B cell (primary cell): ENCODE results near the gene RFPL4A. TPM values are rescaled to one million over a fixed set of nuclear protein-coding genes. Genes with fewer than 3 reads are reported as not detected.

ENCODE experiments used
- ATAC-seq: fragments of 200-7000 bp; cut with Tn5 transposase; one replicate; pipeline ENCODE4 v1.10.0; 2021; ENCODE audit warnings: low read depth, mild to moderate bottlenecking, moderate number of reproducible peaks, moderate library complexity
- CTCF ChIA-PET: fragments of 350-600 bp; sonication (Branson Sonifier 250); formaldehyde crosslinking; loops from one replicate; lab custom pipeline; 2021; ENCODE audit warnings: antibody characterized with exemption, inconsistent platforms; lab: Charles Lee
- POLR2A ChIA-PET: fragments of 350-600 bp; sonication (Branson Sonifier 250); formaldehyde crosslinking; loops from one replicate; lab custom pipeline; 2021; ENCODE audit warnings: antibody characterized with exemption; lab: Charles Lee
- DNase-seq: peaks from one replicate; pipeline ENCODE4 v3.0.0; 2013
- H2AFZ ChIP-seq: 2 replicates; pipeline ENCODE4 v1.6.1; 2012; ENCODE audit warnings: mild to moderate bottlenecking, low read depth, low read length; ENCODE audit not compliant: insufficient read depth, poor library complexity, severe bottlenecking
- H3K27ac ChIP-seq, 2 donors: 1 replicate in 1 of 2; 2 replicates in 1 of 2; pipeline ENCODE4 v1.5.1; 2012 to 2013; ENCODE audit warnings: low read length in 2 of 2, mild to moderate bottlenecking in 2 of 2, moderate library complexity in 1 of 2
- H3K27me3 ChIP-seq, 4 experiments: fragments of 200-600 bp in 1 of 4; sonication (generic) in 1 of 4; replicated peaks in 1 of 4; 1 replicate in 2 of 4; 2 replicates in 2 of 4; pipeline versions ENCODE4 v1.6.1 to v1.7.0; 2013 to 2016; ENCODE audit warnings: low read length in 3 of 4, mild to moderate bottlenecking in 2 of 4, mixed read lengths in 1 of 4, moderate library complexity in 1 of 4; ENCODE audit not compliant: insufficient read depth in 4 of 4, control insufficient read depth in 3 of 4; ENCODE audit errors: control extremely low read depth in 1 of 4
- H3K36me3 ChIP-seq, 2 experiments: replicated peaks in 1 of 2; 1 replicate in 1 of 2; 2 replicates in 1 of 2; pipeline versions ENCODE4 v1.6.1 to v1.7.1; 2013; ENCODE audit warnings: low read length in 1 of 2; ENCODE audit not compliant: insufficient read depth in 2 of 2, control insufficient read depth in 1 of 2; ENCODE audit errors: control extremely low read depth in 1 of 2, extremely low read depth in 1 of 2
- H3K4me1 ChIP-seq, 2 donors: fragments of 200-600 bp in 1 of 2; sonication (generic) in 1 of 2; 1 replicate in 1 of 2; 2 replicates in 1 of 2; pipeline versions ENCODE4 v1.5.1 to v1.6.1; 2013 to 2017; ENCODE audit warnings: low read length in 2 of 2; ENCODE audit not compliant: control insufficient read depth in 2 of 2, insufficient read depth in 2 of 2
- H3K4me2 ChIP-seq: replicated peaks from 2 replicates; pipeline ENCODE3; 2012; ENCODE audit warnings: mild to moderate bottlenecking, low read depth, low read length; ENCODE audit not compliant: poor library complexity, severe bottlenecking
- H3K4me3 ChIP-seq, 5 experiments: fragments of 200-600 bp in 1 of 5; sonication (generic) in 1 of 5; 1 replicate in 3 of 5; 2 replicates in 2 of 5; pipeline versions ENCODE4 v1.5.1 to v1.7.0; 2011 to 2016; ENCODE audit warnings: low read length in 4 of 5, mild to moderate bottlenecking in 4 of 5, low read depth in 2 of 5, control low read depth in 1 of 5, moderate library complexity in 1 of 5; ENCODE audit not compliant: insufficient read depth in 1 of 5; ENCODE audit errors: control extremely low read depth in 1 of 5, extremely low read depth in 1 of 5
- H3K79me2 ChIP-seq: fragments of 200-600 bp; sonication (generic); one replicate; pipeline ENCODE4 v1.6.0; 2016; ENCODE audit warnings: low read length; ENCODE audit not compliant: control insufficient read depth, insufficient read depth
- H3K9ac ChIP-seq: fragments of 200-600 bp; sonication (generic); 2 replicates; pipeline ENCODE4 v1.6.1; 2017; ENCODE audit warnings: mild to moderate bottlenecking, low read length, moderate library complexity
- H3K9me3 ChIP-seq, 3 donors: one replicate each; pipeline versions ENCODE4 v1.6.1 to v1.7.1; 2013; ENCODE audit warnings: low read length in 2 of 3; ENCODE audit not compliant: control insufficient read depth in 2 of 3, insufficient read depth in 1 of 3; ENCODE audit errors: control extremely low read depth in 1 of 3
- H4K20me1 ChIP-seq: 2 replicates; pipeline ENCODE4 v1.6.0; 2012; ENCODE audit warnings: mild to moderate bottlenecking, low read length; ENCODE audit not compliant: insufficient read depth, control insufficient read depth, poor library complexity, severe bottlenecking
- H3K27ac Mint-ChIP-seq: one replicate; pipeline ENCODE4 v1.8.0; 2021; ENCODE audit warnings: mixed read lengths
- H3K27me3 Mint-ChIP-seq: one replicate; pipeline ENCODE4 v1.8.0; 2021; ENCODE audit warnings: mixed read lengths
- H3K4me1 Mint-ChIP-seq: one replicate; pipeline ENCODE4 v1.8.0; 2021; ENCODE audit warnings: mixed read lengths
- H3K4me3 Mint-ChIP-seq: one replicate; pipeline ENCODE4 v1.8.0; 2021; ENCODE audit warnings: mixed read lengths
- H3K9me3 Mint-ChIP-seq: one replicate; pipeline ENCODE4 v1.8.0; 2022; ENCODE audit warnings: mixed read lengths; ENCODE audit not compliant: insufficient read depth
- CTCF ChIP-seq: fragments of 200-600 bp; IDR thresholded peaks from one replicate; pipeline ENCODE4 v1.8.0; 2022; ENCODE audit warnings: antibody characterized with exemption, mild to moderate bottlenecking
- EZH2 ChIP-seq: IDR thresholded peaks from 2 replicates; pipeline ENCODE4 v1.6.1; 2012; ENCODE audit warnings: borderline replicate concordance, low read depth, mild to moderate bottlenecking, moderate library complexity, low read length; ENCODE audit not compliant: insufficient read depth, poor library complexity, severe bottlenecking
- WGBS: methylation state at CpG from one replicate; pipeline ENCODE4 v1.1.5; 2013; ENCODE audit warnings: missing lambda C conversion rate; ENCODE audit not compliant: insufficient coverage; 5-methylcytosine and 5-hydroxymethylcytosine counted together
- intact Hi-C: fragments of 100-400 bp; cut with micrococcal nuclease; formaldehyde crosslinking; loops from one replicate; pipeline ENCODE4 v1.10.0; 2022
- polyA plus RNA-seq: library from polyadenylated mRNA; depleted of rRNA; stranded (reverse); fragments of >200 nt; gene quantifications from 2 replicates; pipeline ENCODE4 v1.2.3, GENCODE V29; 2012
- total RNA-seq, 2 donors: library from RNA; stranded (reverse); fragments of 120-200 nt in 1 of 2; gene quantifications; 1 replicate in 1 of 2; 2 replicates in 1 of 2; pipeline versions ENCODE4 v1.2.3 to v1.2.4, GENCODE V29; 2013 to 2022

RFPL4A gene
- total and polyA plus RNA-seq, 2 donors (not counting 1 experiment from before 2014, with no cell fraction given): not detected

DNA sequence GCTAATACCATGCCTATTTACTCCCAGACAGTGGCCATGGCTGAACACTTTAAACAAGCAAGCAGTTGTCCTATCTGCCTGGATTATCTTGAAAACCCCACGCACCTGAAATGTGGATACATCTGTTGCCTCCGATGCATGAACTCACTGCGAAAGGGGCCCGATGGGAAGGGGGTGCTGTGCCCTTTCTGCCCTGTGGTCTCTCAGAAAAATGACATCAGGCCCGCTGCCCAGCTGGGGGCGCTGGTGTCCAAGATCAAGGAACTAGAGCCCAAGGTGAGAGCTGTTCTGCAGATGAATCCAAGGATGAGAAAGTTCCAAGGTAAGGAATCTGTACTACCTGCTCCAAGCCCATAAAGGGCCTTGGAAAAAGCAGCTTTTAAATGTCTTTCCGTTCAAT, 18.6 kb downstream of the RFPL4A start:
- 36% methylated on average over 7 of the region's 7 CpGs for WGBS
- H3K27ac ChIP-seq: no peak overlapping the region
- H3K36me3 ChIP-seq: no peaks in the 10 kb centered on the region
- ATAC-seq (no peak), DNase-seq (peak; percentile 15)
- no peak overlapping the region for H3K4me3 ChIP-seq
- no peak overlapping the region for H3K4me2 ChIP-seq
- H3K79me2 ChIP-seq: no peaks in the 10 kb centered on the region
- peaks cover 0 to 12% (median 1%) of the 10 kb centered on the region in 4 experiments for H3K27me3 ChIP-seq
- ChIA-PET POLR2A (no interaction called here), CTCF (interaction anchor here (0.6 to 1.0 kb wide), 2 partner anchors 32 to 1227 kb away, joined by 3 to 5 read pairs; no protein-coding TSS in a partner anchor)
- intact Hi-C loops: no loop called here
- peaks cover 0 to 3% (median 0%) of the 10 kb centered on the region in 3 donors for H3K9me3 ChIP-seq
- no peak for TF ChIP-seq EZH2
- TF ChIP-seq CTCF: no peak
- no peaks in the 10 kb centered on the region for H3K9me3 Mint-ChIP-seq
- H3K4me3 Mint-ChIP-seq: no peak overlapping the region
- peaks cover 34% of the 10 kb centered on the region for H3K27me3 Mint-ChIP-seq
- no peaks in the 10 kb centered on the region for H4K20me1 ChIP-seq
- no peaks in the 10 kb centered on the region for H3K4me1 Mint-ChIP-seq
- no peak overlapping the region for H3K9ac ChIP-seq
- H3K27ac Mint-ChIP-seq: no peak overlapping the region
- no peaks in the 10 kb centered on the region for H3K4me1 ChIP-seq
- no peak overlapping the region for H2AFZ ChIP-seq

GRCh38 chr19:55778331-55778730, 19.4 kb downstream of the RFPL4A start:
- H3K4me3 Mint-ChIP-seq: no peak overlapping the region
- H3K4me1 Mint-ChIP-seq: no peaks in the 10 kb centered on the region
- no peaks in the 10 kb centered on the region for H3K4me1 ChIP-seq
- no peak overlapping the region for H3K4me2 ChIP-seq
- H3K4me3 ChIP-seq: no peak overlapping the region
- no peak overlapping the region for H3K27ac Mint-ChIP-seq
- no peaks in the 10 kb centered on the region for H3K79me2 ChIP-seq
- ATAC-seq: no peak
- no peak for TF ChIP-seq EZH2
- TF ChIP-seq CTCF: no peak
- H3K9me3 Mint-ChIP-seq: no peaks in the 10 kb centered on the region
- 83% methylated on average over 13 of the region's 16 CpGs for WGBS
- peaks cover 38% of the 10 kb centered on the region for H3K27me3 Mint-ChIP-seq
- no peak for DNase-seq
- no peak overlapping the region for H2AFZ ChIP-seq
- intact Hi-C loops: no loop called here
- H3K9me3 ChIP-seq: peaks cover 0 to 3% (median 0%) of the 10 kb centered on the region in 3 donors
- no peak overlapping the region for H3K27ac ChIP-seq
- H4K20me1 ChIP-seq: no peaks in the 10 kb centered on the region
- POLR2A ChIA-PET: no interaction called here
- H3K9ac ChIP-seq: no peak overlapping the region
- no peaks in the 10 kb centered on the region for H3K36me3 ChIP-seq
- CTCF ChIA-PET: interaction anchor here (0.6 to 1.0 kb wide), 2 partner anchors 32 to 1228 kb away, joined by 3 to 5 read pairs; no protein-coding TSS in a partner anchor
- H3K27me3 ChIP-seq: peaks cover 0 to 12% (median 1%) of the 10 kb centered on the region in 4 experiments
